ENCODE results near the gene IRX4.

The IRX4 gene

GRCh38 chr5:1911773-1912235, 29.1 kb upstream of the IRX4 start:
- Mint-ChIP-seq H3K9me3 (peaks cover 7% of the 10 kb centered on the region), H3K36me3 (ENCODE audit: low read depth) (no peaks in the 10 kb centered on the region), H3K4me1 (no peaks in the 10 kb centered on the region), H3K4me3 (no peak overlapping the region), H3K27ac (no peak overlapping the region), H3K27me3 (ENCODE audit: low read depth) (peaks cover 40% of the 10 kb centered on the region)
- no peak for TF ChIP-seq CTCF (IDR thresholded peaks at IDR 0.05; ENCODE audit: unreplicated experiment in 3 of 3)

GRCh38 chr5:1910861-1911772, 28.4 kb upstream of the IRX4 start:
- Mint-ChIP-seq H3K4me1 (no peaks in the 10 kb centered on the region), H3K27ac (no peak overlapping the region), H3K36me3 (ENCODE audit: low read depth) (no peaks in the 10 kb centered on the region), H3K4me3 (no peak overlapping the region), H3K27me3 (ENCODE audit: low read depth) (peaks cover 43% of the 10 kb centered on the region), H3K9me3 (peaks cover 7% of the 10 kb centered on the region)
- no peak for TF ChIP-seq CTCF (IDR thresholded peaks at IDR 0.05; ENCODE audit: unreplicated experiment in 3 of 3)

GRCh38 chr5:1910081-1910760, 27.5 kb upstream of the IRX4 start:
- TF ChIP-seq CTCF (IDR thresholded peaks at IDR 0.05; ENCODE audit: unreplicated experiment in 3 of 3), result no peak
- Mint-ChIP-seq H3K27me3 (ENCODE audit: low read depth) (peaks cover 42% of the 10 kb centered on the region), H3K27ac (no peak overlapping the region), H3K36me3 (ENCODE audit: low read depth) (no peaks in the 10 kb centered on the region), H3K4me1 (no peaks in the 10 kb centered on the region), H3K4me3 (no peak overlapping the region), H3K9me3 (peaks cover 13% of the 10 kb centered on the region)

GRCh38 chr5:1909346-1909985, 26.7 kb upstream of the IRX4 start:
- Mint-ChIP-seq H3K4me3 (no peak overlapping the region), H3K9me3 (peaks cover 13% of the 10 kb centered on the region), H3K27ac (no peak overlapping the region), H3K27me3 (ENCODE audit: low read depth) (peaks cover 40% of the 10 kb centered on the region), H3K4me1 (no peaks in the 10 kb centered on the region), H3K36me3 (ENCODE audit: low read depth) (no peaks in the 10 kb centered on the region)
- TF ChIP-seq CTCF (IDR thresholded peaks at IDR 0.05; ENCODE audit: unreplicated experiment in 3 of 3), result no peak

GRCh38 chr5:1908931-1909330, 26.2 kb upstream of the IRX4 start:
- Mint-ChIP-seq H3K36me3 (ENCODE audit: low read depth) (no peaks in the 10 kb centered on the region), H3K27ac (no peak overlapping the region), H3K9me3 (peaks cover 13% of the 10 kb centered on the region)

More at GRCh38 chr5:1908931-1909330, 26.2 kb upstream of the IRX4 start:
- no peaks in the 10 kb centered on the region for H3K4me1 Mint-ChIP-seq
- peaks cover 42% of the 10 kb centered on the region for H3K27me3 Mint-ChIP-seq (ENCODE audit: low read depth)
- no peak overlapping the region for H3K4me3 Mint-ChIP-seq
- no peak for TF ChIP-seq CTCF (IDR thresholded peaks at IDR 0.05; ENCODE audit: unreplicated experiment in 3 of 3)
